Ectodermal cell (in vitro differentiated cells): ENCODE data around the gene BAIAP2.

ENCODE experiments used
- H3K27ac ChIP-seq: 2 replicates; pipeline ENCODE4 v1.7.0; 2013; ENCODE audit warnings: mild to moderate bottlenecking, low read depth, low read length; ENCODE audit not compliant: insufficient read depth, poor library complexity, severe bottlenecking
- H3K27me3 ChIP-seq: 2 replicates; pipeline ENCODE4 v1.7.0; 2013; ENCODE audit warnings: mild to moderate bottlenecking, low read length; ENCODE audit not compliant: insufficient read depth, control insufficient read depth, poor library complexity, severe bottlenecking
- H3K36me3 ChIP-seq: one replicate; pipeline ENCODE4 v1.7.0; 2013; ENCODE audit warnings: low read length; ENCODE audit not compliant: control insufficient read depth, insufficient read depth
- H3K4me1 ChIP-seq: one replicate; pipeline ENCODE4 v1.7.0; 2013; ENCODE audit warnings: low read length; ENCODE audit not compliant: control insufficient read depth, insufficient read depth
- H3K4me3 ChIP-seq: 2 replicates; pipeline ENCODE4 v1.7.0; 2013; ENCODE audit warnings: low read depth, low read length, control low read depth; ENCODE audit not compliant: insufficient read depth
- H3K9me3 ChIP-seq: 2 replicates; pipeline ENCODE4 v1.7.0; 2013; ENCODE audit warnings: mild to moderate bottlenecking, low read length, moderate library complexity; ENCODE audit not compliant: control insufficient read depth
- WGBS, 2 experiments: methylation state at CpG; one replicate each; pipeline ENCODE4 v1.1.7; 2013; ENCODE audit warnings: missing lambda C conversion rate in 2 of 2; 5-methylcytosine and 5-hydroxymethylcytosine counted together

The BAIAP2 gene

GRCh38 chr17:81166033-81166492, 131.1 kb downstream of the BAIAP2 start, which contains the start of gene AATK:
AATK (minus strand) TSS chr17:81166221; CDS start chr17:81165992, 229 bp downstream.
- Histone ChIP-seq H3K36me3 (no peaks in the 10 kb centered on the region), H3K27ac (no peak within 1 kb of the TSS), H3K4me1 (peaks cover 14% of the 10 kb centered on the region), H3K4me3 (peak within 1 kb of the TSS; percentile 43), H3K27me3 (peaks cover 9% of the 10 kb centered on the region), H3K9me3 (no peaks in the 10 kb centered on the region)
- 1% methylated on average over 46 to 48 of the region's 62 CpGs for WGBS, 2 experiments
